Activated T-cell treated with anti-CD3 and anti-CD28 coated beads, Interleukin-2, amount 50 U/mL, for 24 hours (primary cell): ENCODE measurements around the gene KRTAP10-4.
"Not testable (repeated sequence)": the region's sequence is repeated elsewhere in the genome, so short reads cannot be mapped to it uniquely, and the experiment has no call there.

Experiments used
- DNase-seq: peaks from one replicate; pipeline ENCODE4 v3.0.0-alpha.2; 2020
- H3K27ac Mint-ChIP-seq: 2 replicates; pipeline ENCODE4 v1.8.0; 2020; ENCODE audit warnings: mild to moderate bottlenecking, mixed read lengths
- H3K27me3 Mint-ChIP-seq: 2 replicates; pipeline ENCODE4 v1.8.0; 2020; ENCODE audit warnings: mixed read lengths
- H3K36me3 Mint-ChIP-seq: 2 replicates; pipeline ENCODE4 v1.8.0; 2020; ENCODE audit warnings: low read depth, mixed read lengths
- H3K4me1 Mint-ChIP-seq: 2 replicates; pipeline ENCODE4 v1.8.0; 2020; ENCODE audit warnings: low read depth, mixed read lengths
- H3K4me3 Mint-ChIP-seq: 2 replicates; pipeline ENCODE4 v1.8.0; 2020; ENCODE audit warnings: mild to moderate bottlenecking, moderate library complexity, mixed read lengths
- H3K9me3 Mint-ChIP-seq: 2 replicates; pipeline ENCODE4 v1.8.0; 2020; ENCODE audit warnings: mixed read lengths

Gene KRTAP10-4

DNA sequence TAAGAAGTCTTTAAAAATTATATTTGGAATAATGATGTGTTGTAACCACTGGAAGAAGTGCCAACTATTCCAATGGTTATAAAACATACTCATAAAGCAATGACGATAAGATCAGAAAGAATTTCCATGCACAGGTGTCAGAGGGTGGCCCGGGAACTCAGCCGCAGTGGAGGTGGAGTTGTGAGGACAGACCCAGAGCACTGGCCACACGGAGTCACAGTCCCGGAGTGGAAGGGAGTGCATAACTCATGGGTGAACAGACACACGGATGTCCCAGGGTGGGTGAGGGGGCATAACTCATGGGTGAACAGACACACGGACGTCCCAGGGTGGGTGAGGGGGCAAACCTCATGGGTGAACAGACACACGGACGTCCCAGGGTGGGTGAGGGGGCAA, 2.5 kb downstream of the KRTAP10-4 start:
- H3K9me3 Mint-ChIP-seq = peaks cover 12% of the 10 kb centered on the region
- H3K4me1 Mint-ChIP-seq = peaks cover 9% of the 10 kb centered on the region
- DNase-seq = peak; percentile 5
- H3K27me3 Mint-ChIP-seq = peaks cover 12% of the 10 kb centered on the region
- no peak overlapping the region for H3K27ac Mint-ChIP-seq
- no peak overlapping the region for H3K4me3 Mint-ChIP-seq
- H3K36me3 Mint-ChIP-seq = no peaks in the 10 kb centered on the region

GRCh38 chr21:44578371-44579055, 5.0 kb downstream of the KRTAP10-4 start:
- Mint-ChIP-seq H3K4me3 (no peak overlapping the region), H3K36me3 (no peaks in the 10 kb centered on the region), H3K4me1 (peaks cover 12% of the 10 kb centered on the region), H3K27me3 (peaks cover 9% of the 10 kb centered on the region), H3K27ac (no peak overlapping the region), H3K9me3 (peaks cover 22% of the 10 kb centered on the region)
- peak; percentile 5 for DNase-seq

GRCh38 chr21:44579056-44579832, 5.7 kb downstream of the KRTAP10-4 start:
- peaks cover 9% of the 10 kb centered on the region for H3K27me3 Mint-ChIP-seq
- H3K36me3 Mint-ChIP-seq = no peaks in the 10 kb centered on the region
- H3K27ac Mint-ChIP-seq = no peak overlapping the region
- DNase-seq = peak; percentile 14
- H3K4me3 Mint-ChIP-seq = no peak overlapping the region
- peaks cover 19% of the 10 kb centered on the region for H3K4me1 Mint-ChIP-seq
- H3K9me3 Mint-ChIP-seq = peaks cover 22% of the 10 kb centered on the region

- Mint-ChIP-seq H3K27ac (no peak overlapping the region), H3K4me3 (no peak overlapping the region)
These were observed 6.3 kb downstream of the KRTAP10-4 start for GRCh38 chr21:44579833-44580144.

GRCh38 chr21:44580231-44580821, 6.8 kb downstream of the KRTAP10-4 start, which contains the start of gene KRTAP10-5:
TSS of gene KRTAP10-5 (minus strand) at chr21:44580604. CDS start at chr21:44580578, 26 bp downstream.
- peak; percentile 29 for DNase-seq
- H3K9me3 Mint-ChIP-seq = peaks cover 22% of the 10 kb centered on the region
- H3K27ac Mint-ChIP-seq, H3K36me3 Mint-ChIP-seq, H3K4me3 Mint-ChIP-seq, H3K27me3 Mint-ChIP-seq: not testable (repeated sequence)
- H3K4me1 Mint-ChIP-seq = peaks cover 13% of the 10 kb centered on the region

More at GRCh38 chr21:44579833-44580144, 6.3 kb downstream of the KRTAP10-4 start:
- peaks cover 5% of the 10 kb centered on the region for H3K27me3 Mint-ChIP-seq
- peaks cover 15% of the 10 kb centered on the region for H3K4me1 Mint-ChIP-seq
- no peaks in the 10 kb centered on the region for H3K36me3 Mint-ChIP-seq
- DNase-seq = no peak
- peaks cover 22% of the 10 kb centered on the region for H3K9me3 Mint-ChIP-seq

DNA sequence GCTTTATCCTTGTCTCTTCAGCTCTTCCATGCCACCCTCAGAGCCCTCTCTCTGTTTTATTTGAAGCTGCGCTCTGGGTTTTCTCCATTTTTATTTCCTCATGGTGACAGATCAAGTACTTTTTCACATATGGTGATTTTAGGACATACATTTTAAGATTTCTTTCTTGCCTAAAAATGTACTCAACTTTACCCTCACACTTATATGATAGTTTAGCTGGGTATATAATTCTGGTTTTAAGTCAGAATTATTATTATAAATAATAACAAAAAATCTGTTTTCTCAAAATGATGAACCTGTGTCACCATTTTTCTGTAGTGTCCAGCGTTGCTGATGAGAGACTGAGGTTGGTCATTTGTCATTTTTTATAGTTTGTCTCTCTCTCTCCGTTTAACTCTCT, 7.6 kb downstream of the KRTAP10-4 start:
- DNase-seq = no peak
- Mint-ChIP-seq H3K36me3 (no peaks in the 10 kb centered on the region), H3K4me1 (peaks cover 13% of the 10 kb centered on the region), H3K27me3 (peaks cover 10% of the 10 kb centered on the region), H3K9me3 (peaks cover 22% of the 10 kb centered on the region), H3K4me3 (no peak overlapping the region), H3K27ac (no peak overlapping the region)

DNA sequence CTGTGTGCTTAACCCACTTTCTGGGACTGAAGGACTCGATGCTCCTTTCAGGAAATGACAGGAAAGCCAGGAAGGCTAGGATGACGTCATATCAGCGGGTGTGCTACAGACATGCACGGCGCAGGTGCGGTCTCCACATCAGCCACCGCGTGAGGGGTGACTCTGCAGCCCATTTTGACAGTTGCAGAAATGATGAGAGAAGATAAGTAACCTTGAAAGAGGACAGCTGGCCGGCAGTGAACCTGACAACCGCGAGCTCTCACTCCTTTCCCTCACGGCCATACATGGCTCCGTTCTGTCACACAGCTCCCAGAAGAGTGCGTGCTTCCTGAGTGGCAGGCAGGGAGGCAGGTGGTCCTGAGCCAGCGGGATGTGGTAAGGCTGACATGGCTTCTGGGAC, 8.5 kb downstream of the KRTAP10-4 start:
- peaks cover 16% of the 10 kb centered on the region for H3K27me3 Mint-ChIP-seq
- peaks cover 13% of the 10 kb centered on the region for H3K4me1 Mint-ChIP-seq
- H3K4me3 Mint-ChIP-seq = no peak overlapping the region

GRCh38 chr21:44583089-44583799, 9.7 kb downstream of the KRTAP10-4 start:
- Mint-ChIP-seq H3K27me3 (peaks cover 16% of the 10 kb centered on the region), H3K4me1 (peaks cover 13% of the 10 kb centered on the region), H3K9me3 (peaks cover 10% of the 10 kb centered on the region), H3K36me3 (no peaks in the 10 kb centered on the region), H3K27ac (no peak overlapping the region), H3K4me3 (no peak overlapping the region)
- no peak for DNase-seq

More for the DNA sequence above, 8.5 kb downstream of the KRTAP10-4 start:
- Mint-ChIP-seq H3K9me3 (peaks cover 16% of the 10 kb centered on the region), H3K27ac (no peak overlapping the region), H3K36me3 (no peaks in the 10 kb centered on the region)
- no peak for DNase-seq

- no peaks in the 10 kb centered on the region for H3K36me3 Mint-ChIP-seq
- H3K27ac Mint-ChIP-seq = no peak overlapping the region
- H3K27me3 Mint-ChIP-seq = peaks cover 16% of the 10 kb centered on the region
- H3K4me3 Mint-ChIP-seq = no peak overlapping the region
- peak; percentile 32 for DNase-seq
- H3K9me3 Mint-ChIP-seq = peaks cover 10% of the 10 kb centered on the region
- H3K4me1 Mint-ChIP-seq = peaks cover 13% of the 10 kb centered on the region
These were observed 10.2 kb downstream of the KRTAP10-4 start for GRCh38 chr21:44583800-44584147.

DNA sequence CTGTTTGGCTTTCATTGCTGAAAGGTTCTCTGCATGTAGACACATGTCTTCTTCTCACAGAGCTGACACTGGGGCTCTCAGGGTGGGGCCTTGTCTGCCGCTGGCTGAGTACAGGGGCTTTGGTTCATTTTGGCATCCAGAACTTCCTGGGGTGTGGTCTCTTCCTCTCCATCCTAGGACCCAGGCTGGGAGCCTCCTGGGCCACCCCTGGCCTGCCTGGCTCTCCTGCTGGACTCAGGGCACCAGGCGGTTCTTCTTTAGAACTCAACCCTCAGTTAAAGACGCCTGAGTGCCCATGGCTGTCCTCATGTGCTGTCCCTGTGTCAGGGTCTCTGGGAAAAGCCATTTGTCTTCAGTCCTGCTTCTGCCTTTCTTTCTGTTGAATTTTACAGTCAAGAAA, 12.4 kb downstream of the KRTAP10-4 start:
- Mint-ChIP-seq H3K4me1 (peaks cover 10% of the 10 kb centered on the region), H3K27ac (no peak overlapping the region), H3K9me3 (peaks cover 10% of the 10 kb centered on the region), H3K4me3 (no peak overlapping the region), H3K27me3 (peaks cover 17% of the 10 kb centered on the region), H3K36me3 (no peaks in the 10 kb centered on the region)
- peak; percentile 13 for DNase-seq

DNA sequence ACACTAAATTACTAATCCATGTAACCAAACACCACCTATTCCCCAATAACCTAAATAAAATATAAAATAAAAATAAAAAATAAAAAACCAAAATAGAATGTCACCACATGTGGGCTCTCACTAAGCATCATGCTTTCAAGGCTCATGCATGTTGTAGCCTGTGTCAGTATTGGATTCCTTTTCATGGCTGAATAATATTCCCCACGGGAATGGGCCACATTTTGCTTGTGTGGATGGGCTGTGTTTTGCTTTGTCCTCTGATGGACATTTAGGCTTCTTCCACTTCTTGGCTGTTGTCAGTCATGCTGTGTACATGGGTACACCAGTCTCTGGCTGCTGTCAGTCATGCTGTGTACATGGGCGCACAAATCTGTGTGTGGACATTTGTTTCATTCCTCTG, 15.6 kb downstream of the KRTAP10-4 start:
- Mint-ChIP-seq H3K9me3 (no peaks in the 10 kb centered on the region), H3K27me3 (peaks cover 17% of the 10 kb centered on the region), H3K4me1 (peaks cover 2% of the 10 kb centered on the region), H3K27ac (no peak overlapping the region), H3K4me3 (no peak overlapping the region), H3K36me3 (no peaks in the 10 kb centered on the region)
- DNase-seq = no peak

GRCh38 chr21:44589586-44590305, 16.2 kb downstream of the KRTAP10-4 start:
- Mint-ChIP-seq H3K4me1 (no peaks in the 10 kb centered on the region), H3K27me3 (peaks cover 17% of the 10 kb centered on the region), H3K9me3 (no peaks in the 10 kb centered on the region), H3K27ac (no peak overlapping the region), H3K36me3 (no peaks in the 10 kb centered on the region), H3K4me3 (no peak overlapping the region)
- no peak for DNase-seq

- Mint-ChIP-seq H3K4me3 (no peak overlapping the region), H3K9me3 (no peaks in the 10 kb centered on the region), H3K4me1 (no peaks in the 10 kb centered on the region), H3K27me3 (peaks cover 14% of the 10 kb centered on the region), H3K27ac (no peak overlapping the region), H3K36me3 (no peaks in the 10 kb centered on the region)
- no peak for DNase-seq
These were observed 16.8 kb downstream of the KRTAP10-4 start for GRCh38 chr21:44590311-44590721.
